ENCODE measurements around the gene IL4I1.

Gene IL4I1

DNA sequence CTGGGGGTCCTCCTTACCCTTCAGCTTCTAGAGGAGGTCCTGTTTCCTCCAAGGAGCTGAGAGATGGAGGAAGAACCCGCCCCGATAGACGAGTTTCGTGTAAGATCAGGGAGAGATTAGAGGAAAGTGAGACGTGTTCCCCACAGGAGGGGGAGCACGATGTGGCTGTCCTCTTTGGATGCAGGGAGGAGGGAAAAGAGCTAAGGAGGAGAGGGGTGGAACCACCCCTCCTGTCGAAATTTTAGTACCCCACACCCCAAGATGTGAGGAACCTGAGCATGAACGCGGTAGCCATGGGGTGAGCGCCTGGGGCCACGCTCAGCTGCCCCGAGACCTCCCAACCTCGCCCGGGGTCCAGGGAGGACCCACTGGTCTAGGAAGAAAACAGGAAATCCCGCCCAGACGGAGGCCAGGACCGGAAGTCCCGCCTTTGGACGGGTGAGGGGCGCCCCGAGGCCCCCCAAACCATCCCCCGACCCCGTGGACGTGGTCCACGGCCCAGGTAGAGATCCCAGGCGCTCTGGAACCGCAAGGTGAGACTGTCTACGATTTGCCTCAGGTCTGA lies 20.7 kb downstream of the IL4I1 start:
- TF ChIP-seq, protein P1, sequence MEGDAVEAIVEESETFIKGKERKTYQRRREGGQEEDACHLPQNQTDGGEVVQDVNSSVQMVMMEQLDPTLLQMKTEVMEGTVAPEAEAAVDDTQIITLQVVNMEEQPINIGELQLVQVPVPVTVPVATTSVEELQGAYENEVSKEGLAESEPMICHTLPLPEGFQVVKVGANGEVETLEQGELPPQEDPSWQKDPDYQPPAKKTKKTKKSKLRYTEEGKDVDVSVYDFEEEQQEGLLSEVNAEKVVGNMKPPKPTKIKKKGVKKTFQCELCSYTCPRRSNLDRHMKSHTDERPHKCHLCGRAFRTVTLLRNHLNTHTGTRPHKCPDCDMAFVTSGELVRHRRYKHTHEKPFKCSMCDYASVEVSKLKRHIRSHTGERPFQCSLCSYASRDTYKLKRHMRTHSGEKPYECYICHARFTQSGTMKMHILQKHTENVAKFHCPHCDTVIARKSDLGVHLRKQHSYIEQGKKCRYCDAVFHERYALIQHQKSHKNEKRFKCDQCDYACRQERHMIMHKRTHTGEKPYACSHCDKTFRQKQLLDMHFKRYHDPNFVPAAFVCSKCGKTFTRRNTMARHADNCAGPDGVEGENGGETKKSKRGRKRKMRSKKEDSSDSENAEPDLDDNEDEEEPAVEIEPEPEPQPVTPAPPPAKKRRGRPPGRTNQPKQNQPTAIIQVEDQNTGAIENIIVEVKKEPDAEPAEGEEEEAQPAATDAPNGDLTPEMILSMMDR (IDR thresholded peaks at IDR 0.05; ENCODE audit: borderline replicate concordance, insufficient read depth, low read depth, low read length): no peak
- H3K4me3 ChIP-seq (ENCODE audit: low read depth, low read length): peak overlapping the region; percentile 100

- TF ChIP-seq, protein P1 (IDR thresholded peaks at IDR 0.05; ENCODE audit: borderline replicate concordance, insufficient read depth, low read depth, low read length): no peak
- H3K4me3 ChIP-seq (ENCODE audit: low read depth, low read length): no peak overlapping the region
Measured at GRCh38 chr19:49875177-49875576, 21.5 kb downstream of the IL4I1 start.

- TF ChIP-seq, protein P1 (IDR thresholded peaks at IDR 0.05; ENCODE audit: borderline replicate concordance, insufficient read depth, low read depth, low read length): no peak
- H3K4me3 ChIP-seq (ENCODE audit: low read depth, low read length): no peak overlapping the region
Measured at GRCh38 chr19:49874503-49875157, 22.1 kb downstream of the IL4I1 start.

DNA sequence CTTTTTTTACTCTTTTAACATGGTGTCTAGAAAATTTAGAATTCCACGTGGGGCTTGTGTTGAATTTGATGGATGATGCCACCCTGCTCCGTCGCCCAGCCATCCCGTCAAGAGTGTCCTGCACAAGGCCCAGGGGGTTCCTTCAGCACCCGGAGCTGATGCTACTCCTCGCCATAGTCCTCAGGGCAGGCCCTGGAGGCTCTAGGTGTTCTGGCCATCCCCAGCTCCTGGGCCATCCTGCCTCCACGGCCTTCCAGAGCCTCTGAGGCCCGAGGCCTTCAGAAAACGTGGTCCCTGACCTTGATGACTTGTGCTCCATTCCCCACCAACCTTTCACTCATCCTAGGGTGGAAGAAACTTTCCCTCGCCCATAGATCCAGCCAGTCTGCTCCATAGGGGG lies 22.9 kb downstream of the IL4I1 start:
- H3K4me3 ChIP-seq (ENCODE audit: low read depth, low read length): no peak overlapping the region
- TF ChIP-seq, protein P1 (IDR thresholded peaks at IDR 0.05; ENCODE audit: borderline replicate concordance, insufficient read depth, low read depth, low read length): no peak

DNA sequence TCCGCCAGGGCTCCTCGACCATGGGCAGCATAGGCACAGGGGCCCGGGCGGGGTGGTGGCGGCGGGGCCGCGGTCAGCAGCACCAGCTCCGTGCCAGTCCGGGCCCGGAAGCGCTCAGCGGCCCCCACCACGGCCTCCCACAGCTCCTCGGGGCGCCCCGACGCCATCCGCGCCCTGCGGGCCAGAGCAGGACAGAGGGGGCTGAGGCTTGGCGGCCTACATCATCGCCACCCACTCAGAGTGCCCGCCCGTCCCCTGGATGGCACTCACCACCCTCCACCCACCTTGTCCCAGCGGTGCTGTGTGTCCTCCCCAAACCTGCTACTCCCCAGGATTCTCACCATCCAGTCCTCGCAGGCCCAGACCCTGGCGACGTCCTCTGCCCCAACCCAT lies 23.6 kb downstream of the IL4I1 start:
- TF ChIP-seq, protein P1 (IDR thresholded peaks at IDR 0.05; ENCODE audit: borderline replicate concordance, insufficient read depth, low read depth, low read length): no peak
- H3K4me3 ChIP-seq (ENCODE audit: low read depth, low read length): no peak overlapping the region

DNA sequence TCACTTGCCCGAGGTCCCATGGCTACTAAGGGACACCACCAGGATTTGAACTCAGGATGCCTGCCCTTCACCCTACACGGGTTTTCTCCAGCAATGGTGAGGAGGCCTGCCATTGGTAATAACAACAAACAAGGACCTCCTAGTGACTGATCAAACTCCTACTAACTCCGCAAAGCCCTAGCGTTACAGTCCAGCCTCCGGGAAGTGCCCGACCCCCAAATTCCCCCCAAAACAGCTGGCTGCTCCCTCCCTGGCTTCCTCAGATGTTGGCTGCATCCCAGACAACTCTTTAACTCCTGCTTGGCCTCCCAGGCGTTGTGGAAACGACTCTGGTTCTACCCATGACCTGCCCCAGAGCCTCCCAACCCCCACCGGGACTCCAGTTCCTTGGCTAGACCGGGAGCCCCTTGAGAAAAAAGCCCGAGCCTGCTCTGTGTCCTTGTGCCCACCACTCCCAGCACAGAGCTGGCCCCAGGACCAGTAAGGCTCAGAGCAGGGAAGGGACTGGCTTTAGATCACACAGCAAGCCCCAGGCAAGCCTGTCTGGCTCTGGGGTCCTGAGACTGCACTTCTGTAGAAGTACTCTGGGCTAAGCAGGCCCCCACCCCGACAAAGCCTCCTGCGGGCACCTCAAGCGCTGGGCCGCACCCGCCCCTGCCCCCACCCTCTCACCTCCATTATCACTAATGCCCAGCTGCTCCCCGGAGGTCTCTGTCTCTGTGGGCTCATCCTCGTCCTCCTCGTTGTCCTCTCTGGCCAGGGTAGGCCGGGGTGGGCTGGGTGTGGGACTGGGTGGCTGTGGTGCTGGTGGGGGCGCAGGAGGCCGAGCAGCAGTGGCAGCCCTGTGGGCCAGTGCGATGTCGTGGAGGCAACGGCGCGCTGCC lies 24.2 kb downstream of the IL4I1 start:
- TF ChIP-seq, protein P1 (IDR thresholded peaks at IDR 0.05; ENCODE audit: borderline replicate concordance, insufficient read depth, low read depth, low read length): no peak
- no peak overlapping the region for H3K4me3 ChIP-seq (ENCODE audit: low read depth, low read length)

Measured in GM12875 (cell line).